HG03280 (cell line): Measurements from ENCODE around the gene SIN3A.
"Not testable (repeated sequence)": the region's sequence is repeated elsewhere in the genome, so short reads cannot be mapped to it uniquely, and the experiment has no call there.

Source experiments
- ATAC-seq: cut with Tn5 transposase; IDR thresholded peaks from one replicate; pipeline ENCODE4 v1.9.1; 2021; ENCODE audit warnings: mild to moderate bottlenecking, moderate library complexity; ENCODE audit not compliant: unreplicated experiment

SIN3A gene

DNA sequence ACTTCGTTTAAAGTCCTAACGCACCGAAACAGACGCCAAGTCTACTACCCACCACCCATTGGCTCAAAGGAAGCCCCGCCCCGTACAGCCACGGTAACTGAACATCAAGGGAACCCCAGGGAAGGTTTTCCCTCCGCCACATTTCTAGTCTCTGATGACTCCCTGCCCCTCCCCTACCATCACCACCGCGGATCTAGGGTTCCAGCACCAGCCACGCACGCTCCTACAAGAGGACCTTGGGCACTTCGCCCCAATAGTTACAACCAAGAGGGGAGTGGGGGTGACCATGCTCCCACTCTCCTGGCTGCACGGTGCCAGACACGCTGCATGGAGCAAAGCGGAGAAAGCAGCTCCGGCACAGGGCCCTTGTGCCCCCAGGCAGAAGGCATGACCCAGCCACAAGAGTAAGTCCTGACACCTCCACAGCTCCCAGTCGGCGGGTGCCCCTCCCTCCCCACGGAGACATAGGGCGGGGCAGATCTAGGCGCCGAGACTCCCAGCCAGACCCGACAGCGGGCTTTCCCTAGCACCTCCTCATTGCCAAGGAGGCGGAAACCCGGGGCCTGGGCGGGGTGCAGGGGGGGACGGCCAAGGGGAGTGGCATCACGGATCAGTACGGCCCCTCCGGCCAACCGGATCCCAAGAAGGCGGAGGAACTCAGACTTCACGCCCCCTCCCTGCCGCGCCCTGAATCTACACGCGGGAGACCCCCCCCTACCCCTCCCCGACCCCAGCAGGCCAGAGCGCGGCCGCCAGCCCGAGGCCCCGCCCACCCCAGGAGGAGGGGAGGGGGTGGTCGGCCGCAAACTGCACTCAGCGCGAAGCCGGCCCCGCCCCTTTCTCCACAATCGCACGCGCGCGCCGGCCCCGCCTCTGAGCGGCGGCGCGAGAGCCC, 936 bp downstream of the SIN3A start:
- ATAC-seq = peak; percentile 25

DNA sequence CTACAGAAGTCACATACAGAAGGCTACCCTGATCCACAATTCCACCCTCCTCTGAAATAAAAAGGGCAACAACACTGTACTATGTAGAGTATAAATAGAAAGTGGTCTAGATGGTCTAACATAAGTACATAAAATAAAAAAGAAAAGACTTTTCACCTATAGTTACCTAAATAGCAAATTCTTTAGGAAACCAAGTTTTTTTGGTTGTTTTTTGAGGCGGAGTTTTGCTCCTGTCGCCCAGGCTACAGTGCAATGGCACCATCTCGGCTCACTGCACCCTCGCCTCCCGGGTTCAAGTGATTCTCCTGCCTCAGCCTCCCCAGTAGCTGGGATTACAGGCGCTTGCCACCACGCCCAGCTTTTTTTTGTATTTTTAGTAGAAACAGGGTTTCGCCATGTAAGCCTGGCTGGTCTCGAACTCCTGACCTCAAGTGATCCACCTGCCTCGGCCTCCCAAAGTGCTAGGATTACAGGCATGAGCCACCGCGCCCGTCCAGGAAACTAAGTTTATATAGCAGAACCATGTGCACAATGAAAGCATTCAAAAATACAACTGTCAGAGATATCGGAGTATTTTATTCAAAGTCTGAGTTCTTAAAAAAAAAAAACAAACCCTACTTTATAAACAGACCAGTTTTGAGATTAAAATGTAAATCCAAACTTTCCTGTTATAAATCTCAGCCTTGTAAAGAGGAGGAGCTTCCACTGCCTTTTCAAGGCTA, 1.7 kb downstream of the SIN3A start:
- ATAC-seq = no peak

DNA sequence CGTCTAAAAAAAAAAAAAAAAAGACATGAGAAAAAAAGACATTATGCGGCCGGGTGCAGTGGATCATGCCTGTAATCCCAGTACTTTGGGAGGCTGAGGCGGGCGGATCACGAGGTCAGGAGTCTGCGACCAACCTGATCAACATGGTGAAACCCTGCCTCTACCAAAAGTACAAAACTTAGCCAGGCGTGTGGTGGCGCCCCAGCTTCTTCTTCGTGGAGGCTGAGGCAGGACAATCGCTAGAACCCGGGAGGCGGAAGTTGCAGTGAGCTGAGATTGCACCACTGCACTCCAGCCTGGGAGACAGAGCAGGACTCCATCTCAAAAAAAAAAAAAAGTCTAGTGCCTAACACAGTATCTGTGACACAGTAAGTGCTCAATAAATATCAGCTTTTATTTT, 3.3 kb downstream of the SIN3A start:
- not testable (repeated sequence) for ATAC-seq

DNA sequence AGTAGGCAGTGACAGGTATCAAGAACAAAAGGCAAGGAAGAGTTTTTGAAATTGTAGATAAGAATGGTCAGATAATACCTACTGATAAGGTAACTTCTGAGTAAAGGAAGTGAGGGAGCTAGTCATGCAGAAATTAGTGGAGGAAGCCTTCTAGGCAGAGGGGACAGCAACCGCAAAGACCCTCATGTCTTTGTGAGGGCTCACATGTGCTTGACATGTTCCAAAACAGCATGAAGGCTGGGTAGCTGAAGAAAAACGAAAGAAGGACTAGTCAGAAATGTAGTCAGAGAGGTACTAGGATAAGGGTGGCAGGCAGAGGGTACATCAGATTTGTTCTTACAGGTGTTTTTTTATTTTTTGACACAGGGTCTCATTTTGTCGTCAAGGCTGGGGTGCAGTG, 5.3 kb downstream of the SIN3A start:
- no peak for ATAC-seq

DNA sequence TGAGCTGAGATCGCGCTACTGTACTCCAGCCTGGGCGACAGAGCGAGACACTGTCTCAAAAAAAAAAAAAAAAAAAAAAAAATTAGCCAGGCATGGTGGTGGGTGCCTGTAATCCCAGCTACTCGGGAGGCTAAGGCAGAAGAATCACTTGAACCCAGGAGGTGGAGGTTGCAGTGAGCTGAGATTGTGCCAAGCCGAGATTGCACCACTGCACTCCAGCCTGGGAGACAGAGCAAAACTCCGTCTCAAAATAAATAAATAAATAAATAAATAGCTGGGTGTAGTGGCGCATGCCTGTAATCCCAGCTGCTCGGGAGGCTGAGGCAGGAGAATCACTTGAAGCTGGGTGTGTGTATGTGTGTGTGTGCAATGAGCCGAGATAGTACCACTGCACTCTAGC, 6.2 kb downstream of the SIN3A start:
- not testable (repeated sequence) for ATAC-seq

DNA sequence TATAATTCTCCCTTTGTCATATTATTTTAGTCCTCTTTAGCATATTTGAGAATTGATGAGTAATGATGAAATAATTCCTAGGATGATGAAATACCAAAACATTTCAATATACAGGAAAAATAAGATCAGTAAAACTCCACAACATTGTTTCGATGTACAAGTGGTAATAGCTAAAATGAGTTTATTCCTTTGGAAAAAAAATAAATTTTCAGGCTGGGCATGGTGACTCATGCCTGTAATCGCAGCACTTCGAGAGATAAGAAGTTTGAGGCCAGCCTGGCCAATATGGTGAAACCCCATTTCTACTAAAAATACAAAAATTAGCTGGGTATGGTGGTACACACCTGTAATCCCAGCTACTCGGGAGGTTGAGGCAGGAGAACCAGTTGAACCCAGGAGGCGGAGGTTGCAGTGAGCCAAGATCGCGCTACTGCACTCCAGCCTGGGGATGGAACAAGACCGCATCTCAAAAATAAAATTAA, 7.5 kb downstream of the SIN3A start:
- not testable (repeated sequence) for ATAC-seq

DNA sequence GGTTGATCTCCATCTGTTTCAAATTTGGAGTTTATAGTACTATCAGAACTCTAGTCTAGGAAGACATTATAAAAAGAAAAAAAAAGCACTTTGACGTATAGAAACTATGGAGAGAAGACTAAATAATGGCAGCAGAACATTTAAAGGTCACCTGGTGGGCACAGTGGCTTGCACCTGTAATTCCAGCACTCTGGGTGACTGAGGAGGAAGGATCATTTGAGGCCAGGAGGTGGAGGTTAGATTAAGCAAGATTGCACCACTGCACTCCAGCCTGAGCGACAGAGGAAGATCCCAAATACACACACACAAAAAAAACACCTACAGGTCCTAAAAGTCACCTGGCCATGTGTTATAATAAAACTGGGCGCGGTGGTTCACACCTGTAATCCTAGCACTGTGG, 13.8 kb downstream of the SIN3A start:
- ATAC-seq = no peak

DNA sequence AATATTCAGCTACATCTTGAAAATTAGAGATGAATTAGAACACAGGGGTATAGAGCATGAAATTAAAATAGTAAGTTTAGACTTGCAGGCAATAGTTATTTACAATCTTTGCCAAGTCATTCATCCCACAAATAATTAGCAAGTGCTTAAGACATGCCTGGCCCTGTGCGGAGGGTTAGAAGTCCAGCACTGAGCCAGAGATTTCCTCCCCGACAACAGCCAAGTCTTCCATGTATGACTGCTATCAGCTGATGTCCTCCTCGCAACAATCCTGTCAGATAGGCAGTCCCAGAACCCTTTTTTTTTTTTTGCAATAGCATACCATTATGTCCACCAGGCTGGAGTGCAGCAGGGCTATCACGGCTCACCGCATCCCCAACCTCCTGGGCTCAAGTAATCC, 14.6 kb downstream of the SIN3A start:
- no peak for ATAC-seq

DNA sequence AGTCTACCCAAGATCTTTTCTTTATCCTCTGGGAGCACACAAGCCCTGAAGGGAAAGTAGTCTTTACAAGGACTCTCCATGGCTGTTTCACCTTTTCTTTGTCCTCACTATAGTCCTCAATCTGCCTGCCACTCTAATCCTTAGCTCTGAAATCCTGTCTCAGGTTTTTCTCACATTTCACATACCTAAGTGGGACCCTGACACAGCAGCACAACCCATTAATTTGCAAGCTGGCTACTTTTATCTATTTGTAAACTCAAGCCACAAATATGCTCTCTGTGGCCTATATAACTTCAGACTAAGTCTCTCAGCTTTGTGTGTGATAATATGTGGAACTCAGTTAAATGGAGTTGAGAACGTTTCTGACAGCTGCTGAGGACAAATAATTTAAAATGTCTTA, 19.8 kb downstream of the SIN3A start:
- no peak for ATAC-seq

DNA sequence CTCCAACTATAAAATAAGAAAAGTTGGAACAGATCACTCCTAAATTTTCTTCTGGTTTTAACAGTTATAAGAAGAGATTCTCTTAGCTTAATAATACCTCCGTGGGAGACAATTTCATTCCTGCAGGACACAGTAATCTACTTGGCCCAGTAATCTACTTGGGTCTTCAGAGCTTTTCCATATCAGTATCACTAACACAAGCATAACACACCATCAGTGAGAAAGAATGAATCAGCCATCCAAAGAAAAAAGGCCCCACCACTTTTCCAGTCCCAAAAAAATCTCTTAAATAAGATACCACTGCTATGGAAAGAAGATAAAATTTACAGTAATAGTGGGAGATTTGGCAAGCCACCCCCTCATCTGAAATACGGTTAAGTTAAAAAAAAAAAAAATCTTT, 20.2 kb downstream of the SIN3A start:
- no peak for ATAC-seq

DNA sequence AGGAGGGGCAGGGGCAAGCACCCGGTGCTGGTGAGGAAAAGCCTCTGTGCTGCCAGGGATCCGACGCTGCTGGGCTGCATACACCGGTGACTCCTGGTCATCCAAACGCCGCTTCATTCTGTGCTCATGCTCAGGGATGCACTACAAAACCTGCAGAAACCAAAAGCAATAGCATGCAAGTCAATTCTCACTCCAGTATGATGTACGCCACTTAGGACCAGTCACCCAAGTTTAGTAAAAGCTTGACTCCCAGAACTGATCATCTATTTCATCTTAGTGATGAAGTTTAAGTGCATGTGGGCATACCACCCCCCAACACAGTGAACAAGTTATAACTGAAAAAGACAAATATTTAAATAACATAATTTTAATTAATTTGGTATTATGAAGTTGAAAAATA, 21.2 kb downstream of the SIN3A start:
- ATAC-seq = no peak

DNA sequence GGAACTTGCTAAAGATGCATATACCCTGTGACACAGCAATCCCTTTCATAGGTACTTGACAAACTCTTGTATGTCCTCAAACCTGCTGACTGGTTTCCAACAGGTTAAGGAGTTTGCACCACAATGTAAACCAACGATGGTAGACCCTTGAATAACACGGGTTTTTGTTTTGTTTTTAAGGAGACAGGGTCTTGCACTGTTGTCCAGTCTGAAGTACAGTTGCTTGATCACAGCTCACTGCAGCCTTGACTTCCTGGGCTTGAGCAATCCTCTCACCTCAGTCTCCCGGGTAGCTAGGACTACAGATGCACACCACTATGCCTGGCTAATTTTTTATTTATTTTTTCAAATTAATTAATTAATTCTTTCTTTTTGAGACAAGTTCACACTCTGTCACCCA, 23.3 kb downstream of the SIN3A start:
- ATAC-seq = no peak

DNA sequence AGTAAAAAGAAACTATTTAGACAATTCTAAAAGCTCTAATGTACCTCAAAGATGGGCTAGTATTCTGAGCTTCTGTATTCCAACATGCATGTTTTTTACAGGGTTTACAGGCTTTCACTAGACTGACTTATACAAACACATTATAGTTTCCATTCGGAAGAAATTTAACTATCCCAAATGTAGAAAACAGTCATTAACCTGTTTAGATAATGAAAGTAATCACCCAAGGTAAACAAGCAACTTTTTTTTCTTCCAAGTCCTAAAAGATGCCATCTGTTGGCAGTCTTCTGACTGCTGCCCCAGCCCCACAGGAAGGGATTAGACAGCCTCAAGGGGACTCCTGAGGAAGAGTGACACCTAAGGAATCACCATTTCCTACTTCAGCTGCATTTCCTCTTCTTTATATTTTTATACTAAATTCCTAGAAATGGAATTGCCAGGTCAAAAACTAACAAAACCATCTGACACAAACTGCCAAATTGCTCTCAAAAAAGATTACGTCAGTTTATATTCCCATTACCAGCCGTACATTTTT, 25.5 kb downstream of the SIN3A start:
- no peak for ATAC-seq

DNA sequence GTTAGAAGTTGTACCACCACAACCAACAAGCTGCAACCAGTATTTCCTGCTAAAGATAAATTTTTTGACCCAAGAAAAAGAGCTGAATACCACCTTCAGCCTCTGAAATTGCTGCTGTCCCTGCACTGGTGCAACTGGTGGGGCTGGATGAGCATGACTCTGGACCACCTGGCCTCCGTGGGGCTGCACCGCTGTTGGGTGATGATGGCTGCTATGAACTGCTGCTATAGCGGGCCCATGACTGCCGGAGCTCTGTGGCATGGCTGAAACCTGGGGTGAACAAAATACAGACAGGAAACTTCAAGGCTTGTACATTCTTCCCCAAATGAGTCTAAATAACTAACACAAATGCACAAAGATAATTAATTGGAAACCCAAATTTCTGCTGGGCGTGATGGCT, 28.9 kb downstream of the SIN3A start:
- no peak for ATAC-seq

DNA sequence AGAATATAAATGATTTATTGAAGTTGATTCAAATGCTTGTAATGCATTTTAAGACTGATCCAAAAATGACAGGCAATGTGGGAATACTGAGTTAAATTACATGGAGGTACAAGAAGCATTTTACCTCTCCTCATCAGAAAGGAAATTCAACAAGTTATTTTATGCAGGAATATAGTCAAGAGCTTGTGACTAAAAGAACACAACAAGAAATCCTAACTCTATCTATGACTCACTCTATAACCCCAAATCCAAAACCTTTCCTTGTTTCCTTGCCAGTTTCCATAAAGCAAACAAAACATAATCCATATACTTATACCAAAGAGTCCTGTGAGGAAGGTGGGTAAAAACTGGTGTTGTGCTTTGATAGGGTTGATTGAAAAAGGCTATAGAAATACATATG, 30.8 kb downstream of the SIN3A start:
- no peak for ATAC-seq

DNA sequence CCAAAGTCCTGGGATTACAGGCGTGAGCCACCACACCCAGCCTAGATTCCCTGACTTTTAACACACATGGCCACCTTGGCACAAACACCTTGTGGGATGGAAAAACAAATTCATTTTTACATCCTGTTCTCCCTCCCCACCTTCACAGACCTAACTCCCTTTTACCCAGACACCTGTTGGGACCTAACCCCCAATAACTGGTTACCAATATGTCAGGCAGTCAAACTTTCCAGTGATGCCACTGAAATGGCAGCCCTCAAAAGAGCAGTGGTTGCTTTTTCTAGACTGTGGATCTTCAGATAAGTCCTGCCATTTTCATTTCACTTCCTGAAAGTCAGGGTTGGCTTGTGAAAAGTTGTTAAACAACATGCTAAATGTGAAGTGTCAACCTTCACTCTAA, 34.9 kb downstream of the SIN3A start:
- ATAC-seq = no peak

DNA sequence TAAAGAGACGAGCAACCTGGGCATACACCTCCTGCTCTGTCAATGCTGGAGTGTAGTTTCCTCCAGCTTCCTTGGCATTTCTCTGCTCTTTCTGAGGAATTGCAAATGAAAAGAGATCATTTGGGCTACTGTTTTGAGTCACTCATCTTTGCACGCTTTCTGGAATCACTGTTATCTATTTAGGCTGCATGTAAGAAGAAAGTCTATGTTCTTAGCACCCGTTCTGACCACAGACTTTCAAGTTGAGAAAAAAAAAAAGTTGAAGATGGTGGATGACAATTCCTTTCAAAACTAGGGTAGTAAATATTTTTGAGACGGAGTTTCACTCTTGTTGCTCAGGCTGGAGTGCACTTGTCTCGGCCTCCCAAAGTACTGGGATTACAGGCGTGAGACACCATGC, 41.3 kb downstream of the SIN3A start:
- no peak for ATAC-seq

DNA sequence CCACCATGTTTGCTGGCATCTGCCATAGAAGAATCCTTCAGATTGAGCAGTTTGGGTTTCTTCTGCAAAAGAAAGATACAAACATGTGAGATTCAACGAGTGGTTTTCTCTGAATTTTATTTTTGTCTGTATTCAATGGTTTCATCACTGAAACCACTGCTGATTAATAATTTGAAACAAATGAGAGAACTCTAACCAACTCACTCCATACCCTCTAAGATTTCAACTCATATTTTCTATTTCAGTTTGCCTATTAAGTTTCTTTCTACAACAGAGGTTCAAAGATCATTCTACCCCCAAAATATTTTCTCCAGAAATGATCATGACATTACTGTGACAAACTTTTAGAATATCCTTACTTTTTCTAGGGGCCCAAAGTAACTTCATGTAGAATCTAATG, 44.4 kb downstream of the SIN3A start:
- ATAC-seq = no peak

DNA sequence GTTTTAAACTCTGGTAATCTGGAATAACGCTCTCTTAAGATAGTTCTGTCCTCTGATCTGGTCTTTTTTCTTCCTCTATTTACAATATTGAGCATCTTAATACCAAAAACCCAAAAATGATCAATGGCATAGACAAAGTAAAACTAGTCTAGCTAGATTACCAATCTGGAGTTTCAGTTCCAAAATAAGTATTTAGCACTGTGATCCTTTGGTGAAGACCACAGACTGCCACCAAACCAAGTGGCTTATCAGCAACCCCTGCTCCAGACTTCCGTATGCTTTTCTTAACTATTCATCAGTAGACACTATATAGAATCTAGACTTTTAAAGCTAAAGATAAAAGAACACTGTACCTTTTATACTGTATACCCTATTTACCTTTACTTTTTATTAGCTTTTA, 47.6 kb downstream of the SIN3A start:
- no peak for ATAC-seq

DNA sequence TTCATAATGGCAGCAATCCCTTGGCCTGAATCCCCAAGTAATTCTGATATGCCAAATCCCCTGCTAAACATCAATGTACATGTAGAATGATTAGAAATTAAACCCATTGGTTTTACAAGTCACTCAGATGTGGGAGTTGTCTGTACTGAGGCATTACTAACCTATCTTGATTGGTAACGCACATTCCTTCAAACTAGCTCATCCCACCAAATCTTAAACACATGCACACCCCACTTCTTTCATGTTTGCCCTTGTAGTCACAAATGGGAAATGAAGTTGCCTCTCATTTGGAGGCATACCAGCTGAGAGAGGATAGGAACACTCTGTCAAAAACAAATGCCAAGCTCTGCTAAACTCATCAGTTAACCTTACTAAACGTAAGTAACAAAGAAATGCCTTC, 54.0 kb downstream of the SIN3A start:
- ATAC-seq = no peak

DNA sequence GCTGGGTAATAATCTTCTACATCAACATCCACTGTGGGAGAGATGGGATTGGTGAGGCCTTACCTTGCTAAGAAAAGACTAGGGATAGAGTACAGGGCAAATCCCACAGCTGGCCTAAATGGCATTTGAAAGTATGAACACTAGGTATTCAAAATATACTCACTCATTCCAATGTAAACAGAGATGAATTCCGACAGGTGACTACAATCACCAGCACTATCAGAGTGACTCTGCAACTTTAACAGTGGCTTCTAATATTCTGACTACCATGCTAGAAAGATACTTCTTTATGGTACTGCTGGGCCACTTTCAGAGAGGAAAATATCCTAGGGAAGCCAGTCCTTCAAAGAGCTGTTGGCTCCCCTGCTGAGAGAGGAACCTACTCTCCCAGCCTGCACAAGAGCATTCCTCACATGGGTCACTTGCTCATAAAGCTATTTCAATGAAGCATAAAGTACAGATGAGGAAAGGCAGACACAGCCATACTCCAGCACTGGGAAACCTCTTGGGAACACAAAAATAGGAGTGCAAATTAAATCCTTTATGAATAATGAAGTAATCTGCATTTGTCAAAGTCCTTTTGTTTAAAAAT, 61.6 kb downstream of the SIN3A start:
- ATAC-seq = no peak

DNA sequence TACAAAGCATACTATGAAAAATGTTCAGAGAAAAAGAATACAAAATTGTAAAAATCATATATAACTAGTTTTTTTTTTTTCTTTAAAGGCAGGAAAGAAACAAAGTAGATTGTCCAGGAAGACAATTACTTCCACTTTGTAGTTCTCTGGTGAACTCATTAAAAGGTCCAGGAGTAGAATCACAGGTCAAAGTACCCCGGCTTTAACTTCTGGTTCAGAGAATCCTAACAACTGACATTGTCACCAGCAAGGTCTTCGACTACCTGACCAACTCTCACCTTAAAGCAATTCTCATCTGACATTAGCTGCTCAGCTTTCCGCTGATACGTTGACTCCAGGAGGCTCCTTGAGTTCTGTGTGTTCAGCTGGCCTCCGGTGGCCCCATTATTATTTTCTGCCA, 67.5 kb downstream of the SIN3A start:
- not testable (repeated sequence) for ATAC-seq
